Endothelial cell of umbilical vein (primary cell): ENCODE measurements around the gene MICAL3. TPM values are rescaled to one million over a fixed set of nuclear protein-coding genes. Genes with fewer than 3 reads are reported as not detected.

ENCODE experiments used
- BruUV-seq: library from RNA; stranded (reverse); fragments of 400-500 nt; replicated peaks from 2 replicates; lab custom pipeline; 2021; lab: Mats Ljungman, UMichigan
- CTCF ChIA-PET: fragments of 300-600, 350-600 bp; sonication (Branson Sonifier 250); formaldehyde crosslinking; loops from one replicate; lab custom pipeline; 2021; ENCODE audit warnings: antibody characterized with exemption, inconsistent platforms; lab: Charles Lee
- POLR2A ChIA-PET: fragments of 300-600, 350-600 bp; sonication (Branson Sonifier 250); formaldehyde crosslinking; loops from one replicate; lab custom pipeline; 2021; ENCODE audit warnings: antibody characterized with exemption, inconsistent platforms; lab: Charles Lee
- DNase-seq: peaks from one replicate; pipeline ENCODE4 v3.0.0-alpha.2; 2011; ENCODE audit warnings: low read depth, low spot score
- FAIRE-seq: peaks from 2 replicates; lab custom pipeline; 2011; peaks lifted over from hg19 to GRCh38; lab: Jason Lieb, UNC
- H2AFZ ChIP-seq: 2 replicates; pipeline ENCODE4 v1.6.0; 2012; ENCODE audit warnings: low read depth, low read length, control low read depth, inconsistent platforms
- H3K27ac ChIP-seq: 2 replicates; pipeline ENCODE4 v1.5.1; 2011; ENCODE audit warnings: low read depth, mild to moderate bottlenecking, control low read depth, low read length, moderate library complexity; ENCODE audit not compliant: insufficient read depth
- H3K27me3 ChIP-seq, 2 experiments: 2 replicates each; pipeline versions ENCODE4 v1.6.0 to v1.6.1; 2011; ENCODE audit warnings: low read length in 2 of 2, mixed read lengths in 1 of 2; ENCODE audit not compliant: control insufficient read depth in 2 of 2, insufficient read depth in 2 of 2
- H3K36me3 ChIP-seq, 2 experiments: 2 replicates in 1 of 2; 3 replicates in 1 of 2; pipeline ENCODE4 v1.5.1; 2011; ENCODE audit warnings: low read length in 2 of 2, mild to moderate bottlenecking in 1 of 2, moderate library complexity in 1 of 2; ENCODE audit not compliant: control insufficient read depth in 2 of 2, insufficient read depth in 2 of 2; ENCODE audit errors: extremely low read depth in 1 of 2
- H3K4me1 ChIP-seq: 3 replicates; pipeline ENCODE4 v1.5.1; 2011; ENCODE audit warnings: mild to moderate bottlenecking, low read length; ENCODE audit not compliant: control insufficient read depth, insufficient read depth; ENCODE audit errors: extremely low read depth
- H3K4me2 ChIP-seq: 2 replicates; pipeline ENCODE4 v1.6.1; 2011; ENCODE audit warnings: low read length, control low read depth, mixed read lengths; ENCODE audit not compliant: insufficient read depth
- H3K4me3 ChIP-seq, 3 experiments: fragments of 200-600 bp in 1 of 3; sonication (generic), shearing (Covaris generic) in 1 of 3; replicated peaks in 1 of 3; 2 replicates each; pipeline ENCODE4 v1.5.1; 2011 to 2016; ENCODE audit warnings: control low read depth in 3 of 3, low read length in 3 of 3, mild to moderate bottlenecking in 2 of 3, inconsistent platforms in 1 of 3, low read depth in 1 of 3, moderate library complexity in 1 of 3; ENCODE audit not compliant: insufficient read depth in 1 of 3
- H3K79me2 ChIP-seq: 2 replicates; pipeline ENCODE4 v1.6.0; 2012; ENCODE audit warnings: low read length, inconsistent platforms; ENCODE audit not compliant: control insufficient read depth, insufficient read depth
- H3K9ac ChIP-seq: replicated peaks from 2 replicates; pipeline ENCODE3; 2011; ENCODE audit warnings: low read length, control low read depth; ENCODE audit not compliant: insufficient read depth; ENCODE audit errors: extremely low read depth
- H3K9me1 ChIP-seq: replicated peaks from 3 replicates; pipeline ENCODE4 v1.6.0; 2011; ENCODE audit warnings: mild to moderate bottlenecking, low read length; ENCODE audit not compliant: control insufficient read depth, insufficient read depth; ENCODE audit errors: extremely low read depth
- H3K9me3 ChIP-seq: replicated peaks from 2 replicates; pipeline ENCODE4 v1.5.1; 2012; ENCODE audit warnings: low read length, inconsistent platforms; ENCODE audit not compliant: control insufficient read depth, insufficient read depth
- H4K20me1 ChIP-seq: replicated peaks from 2 replicates; pipeline ENCODE3; 2011; ENCODE audit warnings: mild to moderate bottlenecking, low read length; ENCODE audit not compliant: control insufficient read depth, insufficient read depth; ENCODE audit errors: extremely low read depth
- EZH2 ChIP-seq: IDR thresholded peaks from 2 replicates; pipeline ENCODE4 v1.6.1; 2012; ENCODE audit warnings: borderline replicate concordance, low read depth, mild to moderate bottlenecking, moderate library complexity, low read length, inconsistent platforms; ENCODE audit not compliant: severe bottlenecking
- FOS ChIP-seq: IDR thresholded peaks from 2 replicates; pipeline ENCODE4 v1.6.1; 2011; ENCODE audit warnings: mild to moderate bottlenecking, low read length, moderate library complexity, borderline replicate concordance; ENCODE audit not compliant: insufficient read depth
- GATA2 ChIP-seq: IDR thresholded peaks from 2 replicates; pipeline ENCODE4 v1.7.0; 2011; ENCODE audit warnings: low read depth, mild to moderate bottlenecking, moderate library complexity, mixed read lengths, low read length; ENCODE audit not compliant: insufficient read length, insufficient read depth
- JUN ChIP-seq: IDR thresholded peaks from 2 replicates; pipeline ENCODE4 v1.6.1; 2011; ENCODE audit warnings: borderline replicate concordance, low read depth; ENCODE audit not compliant: insufficient read length, insufficient read depth
- MYC ChIP-seq: IDR thresholded peaks from one replicate; pipeline ENCODE4 v1.6.1; 2011; ENCODE audit warnings: mild to moderate bottlenecking, low read depth, low read length
- POLR2A ChIP-seq: IDR thresholded peaks from 2 replicates; pipeline ENCODE4 v1.6.1; 2012; ENCODE audit warnings: low read depth, mild to moderate bottlenecking, control low read depth, low read length
- POLR2AphosphoS5 ChIP-seq: IDR thresholded peaks from 2 replicates; pipeline ENCODE4 v1.6.1; 2012; ENCODE audit warnings: low read depth, mild to moderate bottlenecking, control low read depth, low read length, moderate library complexity; ENCODE audit not compliant: insufficient read depth
- dilution Hi-C: fragments of 300-500 bp; cut with MboI; formaldehyde crosslinking; loops from one replicate; pipeline ENCODE4 v1.15.0; 2019; ENCODE audit warnings: low sequenced_read_pairs; ENCODE audit not compliant: extremely low pct_ligation_motif_present
- intact Hi-C: fragments of 100-400 bp; cut with micrococcal nuclease; formaldehyde crosslinking; loops from one replicate; pipeline ENCODE4 v1.10.0; 2022
- polyA plus RNA-seq, 4 experiments: library from polyadenylated mRNA; depleted of rRNA in 3 of 4; stranded (reverse) in 3 of 4; unstranded in 1 of 4; fragments of >200 nt; gene quantifications; 2 replicates each; pipeline versions ENCODE4 v1.2.1 to v1.2.3, GENCODE V29; 2011 to 2012; ENCODE audit warnings: missing spikeins in 1 of 4
- total RNA-seq: library from RNA; stranded (reverse); gene quantifications from 2 replicates; pipeline ENCODE4 v1.2.3, GENCODE V29; 2021
- TF ChIP-seq, protein P1 (sequence below): IDR thresholded peaks from 2 replicates; pipeline ENCODE4 v1.6.1; 2011; ENCODE audit not compliant: insufficient read depth, insufficient read length
- TF ChIP-seq, protein P2 (sequence below), 2 donors: IDR thresholded peaks; 1 replicate in 1 of 2; 2 replicates in 1 of 2; pipeline ENCODE4 v1.5.1; 2011; ENCODE audit warnings: low read length in 2 of 2, mild to moderate bottlenecking in 2 of 2, moderate library complexity in 2 of 2, control low read depth in 1 of 2, inconsistent platforms in 1 of 2, low read depth in 1 of 2; ENCODE audit not compliant: insufficient read depth in 1 of 2; ENCODE audit errors: extremely low read depth in 1 of 2

The MICAL3 gene
- total and polyA plus RNA-seq, 2 donors (not counting 3 experiments of a cell fraction or from before 2014, with no cell fraction given) = 14.5 to 63.7 TPM

DNA sequence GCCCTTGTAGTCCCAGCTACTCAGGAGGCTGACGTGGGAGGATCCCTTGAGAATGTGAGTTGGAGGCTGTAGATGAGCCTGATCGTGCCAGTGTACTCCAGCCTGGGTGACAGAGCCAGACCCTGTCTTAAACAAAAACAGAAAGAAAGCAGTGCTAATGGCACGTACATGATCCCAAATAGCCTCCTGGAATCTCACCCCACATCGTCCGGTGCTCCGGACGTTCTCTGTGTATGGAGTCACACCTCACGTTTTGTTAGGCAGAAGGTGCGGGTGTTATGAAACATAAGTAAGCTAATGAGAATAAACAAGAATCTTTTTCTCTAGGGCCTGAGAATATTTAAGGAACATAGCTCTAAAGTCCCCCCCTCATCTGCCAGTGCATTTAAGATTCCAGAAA lies 23.7 kb upstream of the MICAL3 start:
- Histone ChIP-seq H3K4me2 (no peak overlapping the region), H3K9ac (no peak overlapping the region), H3K36me3 (no peaks in the 10 kb centered on the region), H3K4me3 (no peak overlapping the region), H3K9me1 (no peaks in the 10 kb centered on the region), H3K4me1 (no peaks in the 10 kb centered on the region), H3K27me3 (no peaks in the 10 kb centered on the region), H3K27ac (no peak overlapping the region), H2AFZ (no peak overlapping the region), H3K79me2 (no peaks in the 10 kb centered on the region), H4K20me1 (no peaks in the 10 kb centered on the region), H3K9me3 (no peaks in the 10 kb centered on the region)
- FAIRE-seq (no peak), DNase-seq (no peak)
- intact Hi-C loops (no loop called here), dilution Hi-C loops (no loop called here)
- POLR2A ChIA-PET = no interaction called here
- no peak for TF ChIP-seq POLR2AphosphoS5
- TF ChIP-seq, protein P1, sequence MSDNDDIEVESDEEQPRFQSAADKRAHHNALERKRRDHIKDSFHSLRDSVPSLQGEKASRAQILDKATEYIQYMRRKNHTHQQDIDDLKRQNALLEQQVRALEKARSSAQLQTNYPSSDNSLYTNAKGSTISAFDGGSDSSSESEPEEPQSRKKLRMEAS = no peak
- no peak for TF ChIP-seq EZH2
- no peak for TF ChIP-seq POLR2A
- TF ChIP-seq JUN = no peak
- TF ChIP-seq, protein P2, sequence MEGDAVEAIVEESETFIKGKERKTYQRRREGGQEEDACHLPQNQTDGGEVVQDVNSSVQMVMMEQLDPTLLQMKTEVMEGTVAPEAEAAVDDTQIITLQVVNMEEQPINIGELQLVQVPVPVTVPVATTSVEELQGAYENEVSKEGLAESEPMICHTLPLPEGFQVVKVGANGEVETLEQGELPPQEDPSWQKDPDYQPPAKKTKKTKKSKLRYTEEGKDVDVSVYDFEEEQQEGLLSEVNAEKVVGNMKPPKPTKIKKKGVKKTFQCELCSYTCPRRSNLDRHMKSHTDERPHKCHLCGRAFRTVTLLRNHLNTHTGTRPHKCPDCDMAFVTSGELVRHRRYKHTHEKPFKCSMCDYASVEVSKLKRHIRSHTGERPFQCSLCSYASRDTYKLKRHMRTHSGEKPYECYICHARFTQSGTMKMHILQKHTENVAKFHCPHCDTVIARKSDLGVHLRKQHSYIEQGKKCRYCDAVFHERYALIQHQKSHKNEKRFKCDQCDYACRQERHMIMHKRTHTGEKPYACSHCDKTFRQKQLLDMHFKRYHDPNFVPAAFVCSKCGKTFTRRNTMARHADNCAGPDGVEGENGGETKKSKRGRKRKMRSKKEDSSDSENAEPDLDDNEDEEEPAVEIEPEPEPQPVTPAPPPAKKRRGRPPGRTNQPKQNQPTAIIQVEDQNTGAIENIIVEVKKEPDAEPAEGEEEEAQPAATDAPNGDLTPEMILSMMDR (IDR thresholded peaks at IDR 0.05; ENCODE audit: extremely low read depth in 1 of 2, insufficient read depth in 1 of 2, low read depth in 1 of 2, low read length in 2 of 2) = no peak
- TF ChIP-seq MYC = no peak
- no peak for TF ChIP-seq GATA2
- TF ChIP-seq FOS = no peak
- BruUV-seq = no TSS peak
- CTCF ChIA-PET = no interaction called here
